Measurements from ENCODE around the gene ANAPC5.

The ANAPC5 gene

DNA sequence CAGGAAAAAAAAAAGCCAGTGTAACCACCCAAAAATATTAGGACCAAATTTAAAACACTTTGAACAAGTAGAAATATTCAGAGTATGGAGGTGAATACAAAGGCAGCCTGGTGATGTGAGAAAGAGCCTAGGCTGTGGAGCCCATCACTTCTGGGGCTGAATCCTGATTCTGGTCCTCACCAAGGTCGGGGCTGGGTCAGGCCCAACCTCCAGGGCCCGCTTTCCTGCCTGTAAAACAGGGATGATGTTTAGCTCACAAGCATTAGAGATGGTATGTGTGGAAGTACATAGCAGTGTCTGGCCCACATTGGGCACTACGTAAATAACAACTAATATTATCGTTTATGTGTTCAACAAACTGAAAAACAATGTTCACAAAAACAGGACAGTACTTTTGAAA lies 47.9 kb downstream of the ANAPC5 start:
- H3K9me2 ChIP-seq (replicated peaks; ENCODE audit: insufficient read depth, low read length) = no peaks in the 10 kb centered on the region

DNA sequence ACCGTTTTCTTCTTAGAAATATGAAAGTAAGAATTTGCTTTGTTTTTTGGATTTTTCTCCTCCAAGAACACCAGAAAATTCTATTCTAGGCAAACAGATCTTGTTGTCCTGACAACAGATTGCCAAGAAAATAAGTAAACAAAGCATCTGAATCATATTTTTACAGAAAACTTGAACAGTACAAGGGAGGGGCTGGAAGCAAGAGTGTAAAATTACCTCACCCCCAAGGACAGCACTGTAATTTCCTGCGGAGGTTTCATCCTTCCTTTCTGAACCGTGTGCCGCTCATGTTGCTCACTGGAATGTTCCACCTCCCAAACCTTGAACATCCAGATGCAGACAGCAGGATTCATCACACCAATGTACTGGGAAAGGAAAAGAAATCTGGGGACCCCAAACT lies 50.3 kb downstream of the ANAPC5 start:
- H2AFZ ChIP-seq (ENCODE audit: low read depth, low read length, severe bottlenecking) = no peak overlapping the region
- peaks cover 7% of the 10 kb centered on the region; the same call in 1 of the 2 replicates for H3F3A ChIP-seq (ENCODE audit: insufficient read depth)
- no peaks in the 10 kb centered on the region for H4K20me1 ChIP-seq (ENCODE audit: low read depth, low read length)
- no peak overlapping the region for H3K4me2 ChIP-seq (ENCODE audit: low read depth, low read length, poor library complexity, severe bottlenecking)
- H3K79me2 ChIP-seq (ENCODE audit: insufficient read depth, low read length) = no peaks in the 10 kb centered on the region
- no peak overlapping the region for H3K4me3 ChIP-seq (ENCODE audit: insufficient read depth, low read length, poor library complexity, severe bottlenecking)
- H3K27me3 ChIP-seq (ENCODE audit: low read length) = no peaks in the 10 kb centered on the region
- no peak overlapping the region for H3K27ac ChIP-seq (ENCODE audit: low read depth, low read length)
- TF ChIP-seq, protein P1, sequence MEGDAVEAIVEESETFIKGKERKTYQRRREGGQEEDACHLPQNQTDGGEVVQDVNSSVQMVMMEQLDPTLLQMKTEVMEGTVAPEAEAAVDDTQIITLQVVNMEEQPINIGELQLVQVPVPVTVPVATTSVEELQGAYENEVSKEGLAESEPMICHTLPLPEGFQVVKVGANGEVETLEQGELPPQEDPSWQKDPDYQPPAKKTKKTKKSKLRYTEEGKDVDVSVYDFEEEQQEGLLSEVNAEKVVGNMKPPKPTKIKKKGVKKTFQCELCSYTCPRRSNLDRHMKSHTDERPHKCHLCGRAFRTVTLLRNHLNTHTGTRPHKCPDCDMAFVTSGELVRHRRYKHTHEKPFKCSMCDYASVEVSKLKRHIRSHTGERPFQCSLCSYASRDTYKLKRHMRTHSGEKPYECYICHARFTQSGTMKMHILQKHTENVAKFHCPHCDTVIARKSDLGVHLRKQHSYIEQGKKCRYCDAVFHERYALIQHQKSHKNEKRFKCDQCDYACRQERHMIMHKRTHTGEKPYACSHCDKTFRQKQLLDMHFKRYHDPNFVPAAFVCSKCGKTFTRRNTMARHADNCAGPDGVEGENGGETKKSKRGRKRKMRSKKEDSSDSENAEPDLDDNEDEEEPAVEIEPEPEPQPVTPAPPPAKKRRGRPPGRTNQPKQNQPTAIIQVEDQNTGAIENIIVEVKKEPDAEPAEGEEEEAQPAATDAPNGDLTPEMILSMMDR (IDR thresholded peaks at IDR 0.05; ENCODE audit: insufficient read depth, low read length, poor library complexity, severe bottlenecking) = no peak
- no peak for TF ChIP-seq EZH2phosphoT487 (conservative IDR thresholded peaks at IDR 0.05; ENCODE audit: low read length)
- no peaks in the 10 kb centered on the region for H3K9me2 ChIP-seq (replicated peaks; ENCODE audit: insufficient read depth, low read length)
- no peaks in the 10 kb centered on the region for H3K36me3 ChIP-seq (ENCODE audit: low read length)
- H3K9me3 ChIP-seq (ENCODE audit: insufficient read depth, low read length) = no peaks in the 10 kb centered on the region
- H3K9ac ChIP-seq (ENCODE audit: low read length) = no peak overlapping the region

More for the DNA sequence above, 47.9 kb downstream of the ANAPC5 start:
- peaks cover 5% of the 10 kb centered on the region; the same call in 1 of the 2 replicates for H3K36me3 ChIP-seq (ENCODE audit: low read length)
- H3K9ac ChIP-seq (ENCODE audit: low read length) = no peak overlapping the region
- TF ChIP-seq, protein P1 (IDR thresholded peaks at IDR 0.05; ENCODE audit: insufficient read depth, low read length, poor library complexity, severe bottlenecking) = no peak
- no peak for TF ChIP-seq EZH2phosphoT487 (conservative IDR thresholded peaks at IDR 0.05; ENCODE audit: low read length)
- H3K4me2 ChIP-seq (ENCODE audit: low read depth, low read length, poor library complexity, severe bottlenecking) = no peak overlapping the region
- no peaks in the 10 kb centered on the region for H4K20me1 ChIP-seq (ENCODE audit: low read depth, low read length)
- no peak overlapping the region for H3K27ac ChIP-seq (ENCODE audit: low read depth, low read length)
- H3K4me3 ChIP-seq (ENCODE audit: insufficient read depth, low read length, poor library complexity, severe bottlenecking) = no peak overlapping the region
- peaks cover 10% of the 10 kb centered on the region; the same call in 1 of the 2 replicates for H3F3A ChIP-seq (ENCODE audit: insufficient read depth)
- no peaks in the 10 kb centered on the region for H3K9me3 ChIP-seq (ENCODE audit: insufficient read depth, low read length)
- H2AFZ ChIP-seq (ENCODE audit: low read depth, low read length, severe bottlenecking) = no peak overlapping the region
- H3K79me2 ChIP-seq (ENCODE audit: insufficient read depth, low read length) = no peaks in the 10 kb centered on the region
- H3K27me3 ChIP-seq (ENCODE audit: low read length) = no peaks in the 10 kb centered on the region

DNA sequence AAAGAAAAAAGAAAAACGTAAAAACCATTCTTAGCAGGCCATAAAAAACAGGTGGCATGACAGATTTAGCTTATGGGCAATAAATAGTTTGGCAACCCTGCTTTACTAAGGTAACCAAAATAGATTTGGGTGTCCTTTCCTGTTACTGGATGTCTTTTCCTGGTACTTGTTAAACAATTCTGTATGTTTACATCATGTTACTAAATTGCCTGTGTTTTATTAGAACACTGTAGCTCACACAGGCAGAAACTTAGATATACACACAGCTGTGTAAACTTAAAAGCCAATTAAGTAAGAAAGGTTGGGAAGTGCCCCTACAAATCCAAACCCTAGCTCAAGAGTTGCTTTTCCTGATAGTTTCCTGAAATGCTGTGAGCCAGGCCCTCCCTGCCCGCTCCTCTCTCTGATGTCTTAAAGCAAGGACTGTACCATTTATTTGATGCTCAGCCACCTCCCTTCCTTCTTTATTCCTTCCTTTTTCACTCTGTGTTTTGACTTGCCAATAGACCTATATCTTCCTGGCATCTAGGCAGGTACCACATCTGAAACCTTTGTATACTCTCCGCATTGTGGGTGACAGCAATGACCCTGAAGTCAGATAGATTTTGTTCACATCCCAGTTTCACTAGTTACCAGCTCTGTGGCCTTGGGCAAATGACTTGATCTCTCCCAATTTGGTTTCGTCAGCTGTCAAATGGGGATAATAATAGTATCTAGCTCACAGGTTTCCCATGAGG lies 52.0 kb downstream of the ANAPC5 start:
- Histone ChIP-seq H3F3A (ENCODE audit: insufficient read depth) (peaks cover 7% of the 10 kb centered on the region; the same call in 1 of the 2 replicates), H3K27ac (ENCODE audit: low read depth, low read length) (no peak overlapping the region), H3K9me2 (replicated peaks; ENCODE audit: insufficient read depth, low read length) (no peaks in the 10 kb centered on the region), H3K27me3 (ENCODE audit: low read length) (no peaks in the 10 kb centered on the region), H2AFZ (ENCODE audit: low read depth, low read length, severe bottlenecking) (no peak overlapping the region), H4K20me1 (ENCODE audit: low read depth, low read length) (no peaks in the 10 kb centered on the region), H3K4me2 (ENCODE audit: low read depth, low read length, poor library complexity, severe bottlenecking) (no peak overlapping the region), H3K79me2 (ENCODE audit: insufficient read depth, low read length) (peaks cover 12% of the 10 kb centered on the region), H3K4me3 (ENCODE audit: insufficient read depth, low read length, poor library complexity, severe bottlenecking) (no peak overlapping the region), H3K9ac (ENCODE audit: low read length) (no peak overlapping the region), H3K36me3 (ENCODE audit: low read length) (no peaks in the 10 kb centered on the region), H3K9me3 (ENCODE audit: insufficient read depth, low read length) (no peaks in the 10 kb centered on the region)
- TF ChIP-seq, protein P1 (IDR thresholded peaks at IDR 0.05; ENCODE audit: insufficient read depth, low read length, poor library complexity, severe bottlenecking) = no peak
- TF ChIP-seq EZH2phosphoT487 (conservative IDR thresholded peaks at IDR 0.05; ENCODE audit: low read length) = no peak

Data from SU-DHL-6 (cell line).